Osteoblast (primary cell): ENCODE measurements around the gene RHAG. TPM values are rescaled to one million over a fixed set of nuclear protein-coding genes. Genes with fewer than 3 reads are reported as not detected.

Experiments
- DNase-seq: peaks from one replicate; pipeline ENCODE4 v3.0.0; 2011; ENCODE audit warnings: low spot score, mixed read lengths; ENCODE audit not compliant: insufficient read length; ENCODE audit errors: missing footprints
- H2AFZ ChIP-seq: 2 replicates; pipeline ENCODE4 v1.6.0; 2011; ENCODE audit warnings: mild to moderate bottlenecking, low read length
- H3K27ac ChIP-seq: 2 replicates; pipeline ENCODE4 v1.5.1; 2011; ENCODE audit warnings: mild to moderate bottlenecking, low read depth, low read length, moderate library complexity
- H3K27me3 ChIP-seq: 2 replicates; pipeline ENCODE4 v1.6.0; 2012; ENCODE audit warnings: mild to moderate bottlenecking, control low read depth, inconsistent platforms, low read length, moderate library complexity; ENCODE audit not compliant: insufficient read depth
- H3K36me3 ChIP-seq: 2 replicates; pipeline ENCODE4 v1.5.1; 2011; ENCODE audit warnings: mild to moderate bottlenecking, low read length, control low read depth, moderate library complexity; ENCODE audit not compliant: insufficient read depth
- H3K4me1 ChIP-seq: 2 replicates; pipeline ENCODE4 v1.5.1; 2011; ENCODE audit warnings: mild to moderate bottlenecking, low read length, control low read depth, moderate library complexity; ENCODE audit not compliant: insufficient read depth
- H3K4me2 ChIP-seq: 2 replicates; pipeline ENCODE4 v1.6.0; 2011; ENCODE audit warnings: mild to moderate bottlenecking, low read length; ENCODE audit not compliant: insufficient read depth
- H3K4me3 ChIP-seq: fragments of 200-600 bp; sonication (generic); 3 replicates; pipeline ENCODE4 v1.5.1; 2012; ENCODE audit warnings: mild to moderate bottlenecking, low read length, inconsistent platforms; ENCODE audit not compliant: insufficient read depth
- H3K79me2 ChIP-seq: 2 replicates; pipeline ENCODE4 v1.6.0; 2012; ENCODE audit warnings: mild to moderate bottlenecking, low read length, control low read depth, inconsistent platforms; ENCODE audit not compliant: insufficient read depth
- H3K9me3 ChIP-seq: 2 replicates; pipeline ENCODE4 v1.5.1; 2011; ENCODE audit warnings: low read depth, low read length, control low read depth
- H4K20me1 ChIP-seq: 2 replicates; pipeline ENCODE4 v1.6.0; 2012; ENCODE audit warnings: mild to moderate bottlenecking, low read length, control low read depth; ENCODE audit not compliant: insufficient read depth
- total RNA-seq: library from RNA; depleted of rRNA; stranded (reverse); fragments of >200 nt; gene quantifications from 2 replicates; pipeline ENCODE4 v1.2.3, GENCODE V29; 2012
- TF ChIP-seq, protein P1 (sequence below): IDR thresholded peaks from 2 replicates; pipeline ENCODE4 v1.5.1; 2011; ENCODE audit warnings: mild to moderate bottlenecking, low read depth, low read length, moderate library complexity; ENCODE audit errors: extremely low read depth

The RHAG gene
- total RNA-seq, 1 donor, result not detected

DNA sequence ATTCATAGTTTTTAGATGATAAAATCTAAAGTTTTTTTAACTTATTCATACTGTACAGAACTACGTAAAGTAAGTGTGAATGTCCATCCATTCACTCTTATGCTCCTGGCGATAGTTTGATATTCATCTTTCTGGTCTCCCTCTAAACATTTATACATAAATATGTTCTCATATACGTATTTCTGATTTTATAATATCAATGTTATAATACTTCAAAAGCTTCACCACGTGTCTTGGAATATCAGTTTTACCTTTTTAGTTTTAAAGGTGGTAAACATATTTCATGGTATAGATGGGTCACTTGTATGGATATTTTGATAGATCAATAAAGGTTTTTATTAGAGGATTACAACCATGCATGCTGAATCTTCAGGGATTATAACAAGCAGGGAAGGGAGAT, 10.3 kb upstream of the RHAG start:
- Histone ChIP-seq H3K27me3 (no peaks in the 10 kb centered on the region), H2AFZ (no peak overlapping the region), H3K4me1 (no peaks in the 10 kb centered on the region), H3K4me2 (no peak overlapping the region), H4K20me1 (no peaks in the 10 kb centered on the region), H3K4me3 (no peak overlapping the region), H3K36me3 (no peaks in the 10 kb centered on the region), H3K27ac (no peak overlapping the region), H3K79me2 (no peaks in the 10 kb centered on the region), H3K9me3 (no peaks in the 10 kb centered on the region)
- no peak for DNase-seq
- TF ChIP-seq, protein P1, sequence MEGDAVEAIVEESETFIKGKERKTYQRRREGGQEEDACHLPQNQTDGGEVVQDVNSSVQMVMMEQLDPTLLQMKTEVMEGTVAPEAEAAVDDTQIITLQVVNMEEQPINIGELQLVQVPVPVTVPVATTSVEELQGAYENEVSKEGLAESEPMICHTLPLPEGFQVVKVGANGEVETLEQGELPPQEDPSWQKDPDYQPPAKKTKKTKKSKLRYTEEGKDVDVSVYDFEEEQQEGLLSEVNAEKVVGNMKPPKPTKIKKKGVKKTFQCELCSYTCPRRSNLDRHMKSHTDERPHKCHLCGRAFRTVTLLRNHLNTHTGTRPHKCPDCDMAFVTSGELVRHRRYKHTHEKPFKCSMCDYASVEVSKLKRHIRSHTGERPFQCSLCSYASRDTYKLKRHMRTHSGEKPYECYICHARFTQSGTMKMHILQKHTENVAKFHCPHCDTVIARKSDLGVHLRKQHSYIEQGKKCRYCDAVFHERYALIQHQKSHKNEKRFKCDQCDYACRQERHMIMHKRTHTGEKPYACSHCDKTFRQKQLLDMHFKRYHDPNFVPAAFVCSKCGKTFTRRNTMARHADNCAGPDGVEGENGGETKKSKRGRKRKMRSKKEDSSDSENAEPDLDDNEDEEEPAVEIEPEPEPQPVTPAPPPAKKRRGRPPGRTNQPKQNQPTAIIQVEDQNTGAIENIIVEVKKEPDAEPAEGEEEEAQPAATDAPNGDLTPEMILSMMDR, result no peak

DNA sequence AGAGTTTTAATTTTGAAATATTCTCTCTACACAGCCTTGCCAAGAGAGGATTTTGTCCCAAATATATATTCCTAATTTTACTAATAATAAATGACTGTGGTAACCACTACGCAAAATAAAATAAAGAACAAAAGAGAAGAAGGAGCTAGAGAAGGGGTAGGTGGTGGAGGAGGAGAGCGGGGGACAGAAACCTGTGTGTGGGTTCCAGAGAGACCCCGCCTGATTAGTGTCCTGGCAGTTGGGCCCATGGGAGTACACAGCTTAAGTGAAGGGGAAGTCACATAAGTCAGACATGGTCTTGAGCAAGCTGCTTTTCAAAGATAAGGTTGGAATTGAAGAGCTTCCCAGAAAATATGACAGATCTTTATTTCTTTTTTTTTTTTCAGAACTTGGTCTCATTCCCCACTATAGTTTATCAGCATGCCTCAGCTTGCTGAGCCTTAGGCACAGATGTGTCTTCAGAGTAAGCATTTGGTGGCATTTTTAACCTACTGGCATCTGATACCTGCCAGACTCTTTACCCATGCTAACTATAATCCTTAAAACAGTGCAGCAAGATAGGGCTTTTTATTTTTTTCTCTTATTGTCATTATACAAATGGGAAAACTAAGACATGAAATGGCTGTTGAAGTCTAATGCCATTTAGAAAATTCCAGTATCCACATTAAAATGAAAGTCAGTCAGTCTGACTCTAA, 9.6 kb upstream of the RHAG start:
- Histone ChIP-seq H3K4me2 (no peak overlapping the region), H3K27me3 (no peaks in the 10 kb centered on the region), H3K79me2 (no peaks in the 10 kb centered on the region), H3K4me3 (no peak overlapping the region), H3K36me3 (no peaks in the 10 kb centered on the region), H4K20me1 (no peaks in the 10 kb centered on the region), H2AFZ (no peak overlapping the region), H3K4me1 (no peaks in the 10 kb centered on the region), H3K9me3 (no peaks in the 10 kb centered on the region), H3K27ac (no peak overlapping the region)
- no peak for DNase-seq
- TF ChIP-seq, protein P1, result no peak

DNA sequence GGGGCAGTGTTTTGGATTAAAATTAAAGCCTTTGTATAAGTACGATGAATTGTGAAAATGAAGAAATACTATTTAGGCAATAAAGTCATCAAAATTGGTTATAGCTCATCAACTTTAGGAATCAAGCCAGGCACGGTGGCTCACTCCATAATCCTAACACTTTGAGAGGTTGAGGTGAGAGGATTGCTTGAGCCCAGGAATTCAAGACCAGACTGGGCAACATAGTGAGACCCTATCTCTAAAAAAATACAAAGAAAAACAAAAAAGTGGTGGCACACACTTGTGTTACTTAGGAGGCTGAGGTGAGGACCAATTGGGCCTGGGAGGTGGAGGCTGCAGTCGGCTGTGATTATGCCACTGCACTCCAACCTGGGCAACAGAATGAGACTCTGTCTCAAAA, 8.5 kb upstream of the RHAG start:
- Histone ChIP-seq H3K9me3 (no peaks in the 10 kb centered on the region), H3K79me2 (no peaks in the 10 kb centered on the region), H2AFZ (no peak overlapping the region), H3K36me3 (no peaks in the 10 kb centered on the region), H3K4me3 (no peak overlapping the region), H3K4me2 (no peak overlapping the region), H4K20me1 (no peaks in the 10 kb centered on the region), H3K27me3 (no peaks in the 10 kb centered on the region), H3K27ac (no peak overlapping the region), H3K4me1 (no peaks in the 10 kb centered on the region)
- TF ChIP-seq, protein P1, result no peak
- DNase-seq, result no peak

DNA sequence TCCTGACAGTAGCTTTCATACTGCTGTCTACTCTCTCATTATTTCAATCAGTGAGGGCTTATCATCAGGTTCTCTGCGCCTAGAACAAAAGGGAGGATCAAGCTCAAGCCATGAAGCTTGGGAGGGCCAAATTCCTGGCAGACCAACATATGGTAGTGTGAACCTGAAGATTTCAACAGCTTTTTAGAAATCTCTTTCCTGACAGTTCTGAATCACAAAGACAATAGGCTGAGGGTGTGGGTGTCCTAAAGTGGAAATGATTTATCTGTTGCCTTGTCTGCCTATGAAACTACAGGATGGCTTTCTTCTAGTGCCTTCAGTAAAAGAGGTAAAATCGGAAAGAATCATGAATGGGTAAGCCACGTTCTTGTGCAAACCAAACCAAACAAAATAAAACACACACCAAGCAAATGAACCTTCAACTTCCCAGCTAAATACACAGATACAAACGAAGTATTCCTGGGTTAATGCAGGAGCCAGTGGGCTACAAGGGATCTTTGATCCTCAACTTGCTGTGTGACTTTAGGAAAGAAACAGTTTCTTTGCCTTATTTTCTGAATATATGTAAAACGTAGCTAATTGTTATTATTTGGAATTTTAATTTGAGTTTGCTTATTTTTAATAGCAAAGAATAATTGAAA, 2.7 kb upstream of the RHAG start:
- no peaks in the 10 kb centered on the region for H3K79me2 ChIP-seq

More for the DNA sequence above, 2.7 kb upstream of the RHAG start:
- no peaks in the 10 kb centered on the region for H4K20me1 ChIP-seq
- no peak overlapping the region for H3K4me3 ChIP-seq
- no peaks in the 10 kb centered on the region for H3K4me1 ChIP-seq
- H2AFZ ChIP-seq, result no peak overlapping the region
- DNase-seq, result no peak
- no peaks in the 10 kb centered on the region for H3K27me3 ChIP-seq
- no peaks in the 10 kb centered on the region for H3K9me3 ChIP-seq
- no peaks in the 10 kb centered on the region for H3K36me3 ChIP-seq
- H3K4me2 ChIP-seq, result no peak overlapping the region
- no peak overlapping the region for H3K27ac ChIP-seq
- TF ChIP-seq, protein P1, result no peak
